Activated CD4-positive, CD25-positive, alpha-beta regulatory T cell (primary cell): ENCODE measurements around the gene FAM89B.
"Not testable (repeated sequence)": the region's sequence is repeated elsewhere in the genome, so short reads cannot be mapped to it uniquely, and the experiment has no call there.

Experiments
- DNase-seq, 4 experiments: peaks; one replicate each; lab custom pipeline; 2025; lab: John Stamatoyannopoulos, UW

FAM89B gene

GRCh38 chr11:65556470-65557279 lies 15.7 kb upstream of the FAM89B start:
- no peak for DNase-seq

DNA sequence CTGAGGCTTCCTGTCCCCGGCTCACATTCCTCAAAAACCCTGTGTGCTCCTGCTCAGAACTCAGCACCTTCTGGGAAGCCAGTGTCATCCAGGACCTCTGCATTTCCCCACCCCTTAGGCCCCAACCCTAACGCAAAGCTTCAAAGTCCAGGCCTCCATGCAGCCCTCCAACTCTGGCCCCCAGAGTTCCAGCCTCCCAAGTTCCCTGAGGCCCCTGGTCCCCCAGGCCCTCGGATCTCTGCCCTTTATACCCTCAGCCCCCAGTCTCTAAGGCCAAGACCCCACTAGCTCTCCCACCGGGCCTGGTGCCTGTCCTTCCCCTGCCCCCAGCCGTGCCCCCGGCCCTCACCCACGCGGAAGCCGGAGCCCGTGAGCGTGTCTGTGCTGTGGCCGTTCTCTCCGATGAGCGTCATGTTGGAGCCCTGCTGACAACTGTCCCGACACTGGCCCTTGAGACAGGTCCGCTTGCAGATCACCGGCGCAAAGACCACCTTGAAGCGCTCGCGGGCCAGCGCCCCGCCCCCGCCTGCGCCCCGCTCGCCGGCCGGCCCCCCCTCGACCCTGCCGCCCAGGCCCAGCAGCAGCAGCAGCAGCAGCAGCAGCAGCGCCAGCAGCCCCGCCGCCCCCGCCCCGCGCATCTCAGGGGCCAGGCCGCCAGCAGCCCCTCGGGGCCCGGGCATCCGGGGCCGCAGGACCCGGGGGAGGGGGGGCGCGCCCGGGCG lies 14.9 kb upstream of the FAM89B start:
- DNase-seq: no peak

DNA sequence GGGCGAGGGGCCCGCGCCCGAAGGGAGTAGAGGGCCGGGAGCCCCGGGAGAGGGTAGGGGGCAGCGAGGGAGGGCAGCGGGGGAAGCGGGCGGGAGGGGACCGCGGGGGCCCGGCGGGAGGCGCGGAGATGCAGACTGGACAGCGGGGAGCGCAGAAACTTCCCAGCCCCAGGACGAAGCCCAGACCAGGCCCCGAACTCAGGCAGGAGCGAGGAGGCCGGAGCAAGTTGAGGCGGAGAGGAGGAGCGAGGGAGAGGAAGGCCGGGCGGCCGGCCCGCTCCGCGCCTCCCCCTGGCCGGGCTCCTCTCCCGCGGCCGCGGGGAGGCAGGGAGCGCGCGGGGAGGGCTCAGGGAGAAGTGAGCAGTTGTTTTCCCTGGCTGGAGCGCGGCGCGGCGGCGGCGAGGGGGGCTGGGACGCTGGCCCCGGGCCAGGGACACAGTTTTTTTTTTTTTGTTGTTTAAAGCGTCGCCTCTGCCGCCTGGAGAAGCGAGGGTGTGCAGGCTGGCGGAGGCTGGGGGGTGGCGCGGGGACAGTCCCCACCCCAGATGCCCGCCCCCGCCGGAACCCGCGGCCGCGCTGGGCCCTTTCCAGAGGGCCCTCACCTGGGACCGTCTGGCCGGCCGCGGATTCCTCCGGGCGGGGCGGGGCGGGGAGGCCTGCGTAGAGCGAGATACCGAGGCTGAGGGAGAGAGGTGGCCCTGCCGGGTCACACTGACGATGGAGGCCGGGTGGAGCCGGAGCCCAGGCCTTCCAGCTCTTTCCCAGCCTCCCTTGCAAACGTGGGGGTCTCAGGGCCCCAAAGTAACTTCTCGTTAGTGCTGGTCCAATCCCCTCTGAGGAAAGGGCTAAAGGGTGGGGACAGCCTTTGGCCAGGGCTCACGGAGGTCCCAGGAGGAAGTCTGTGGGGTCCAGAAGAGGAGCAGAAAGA lies 14.1 kb upstream of the FAM89B start, which contains the start of gene LTBP3:
Gene LTBP3 (minus strand): TSS at position 358 of the 928 bp plus-strand sequence. CDS start 400 bp downstream, outside the sequence.
- DNase-seq: no peak

DNA sequence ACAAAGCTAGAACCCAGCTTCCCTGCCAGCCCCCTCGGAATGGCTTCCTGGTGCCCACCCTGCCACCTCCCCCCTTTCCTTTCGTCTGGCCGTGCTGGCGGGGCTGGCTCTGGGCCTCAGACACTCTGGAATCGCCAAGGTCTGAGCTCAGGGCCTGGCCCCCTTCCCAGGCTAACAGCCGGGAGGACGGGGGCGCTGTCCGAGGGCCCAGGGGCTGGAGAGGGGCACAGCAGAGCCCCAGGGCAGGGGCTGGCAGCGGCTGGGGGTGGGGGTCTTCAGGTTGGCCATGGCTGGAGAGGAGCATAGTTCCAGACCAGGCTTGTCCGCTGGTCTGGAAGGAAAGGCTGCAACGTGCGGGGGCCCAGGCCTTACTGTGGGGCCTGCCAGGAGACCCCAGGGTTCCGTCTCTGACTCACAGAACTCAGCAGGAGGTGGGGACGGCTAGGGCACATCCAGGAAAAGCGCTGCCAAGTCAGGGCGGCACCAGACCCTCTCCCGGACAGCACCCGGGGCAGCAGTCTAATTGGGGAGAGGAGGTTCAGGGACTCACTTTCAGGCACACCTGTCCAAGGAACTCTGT lies 13.3 kb upstream of the FAM89B start:
- no peak for DNase-seq

GRCh38 chr11:65559535-65559934 lies 12.8 kb upstream of the FAM89B start:
- no peak for DNase-seq

GRCh38 chr11:65559951-65560537 lies 12.3 kb upstream of the FAM89B start:
- DNase-seq: no peak

- no peak for DNase-seq
Observed at GRCh38 chr11:65560555-65561418, 11.6 kb upstream of the FAM89B start.

DNA sequence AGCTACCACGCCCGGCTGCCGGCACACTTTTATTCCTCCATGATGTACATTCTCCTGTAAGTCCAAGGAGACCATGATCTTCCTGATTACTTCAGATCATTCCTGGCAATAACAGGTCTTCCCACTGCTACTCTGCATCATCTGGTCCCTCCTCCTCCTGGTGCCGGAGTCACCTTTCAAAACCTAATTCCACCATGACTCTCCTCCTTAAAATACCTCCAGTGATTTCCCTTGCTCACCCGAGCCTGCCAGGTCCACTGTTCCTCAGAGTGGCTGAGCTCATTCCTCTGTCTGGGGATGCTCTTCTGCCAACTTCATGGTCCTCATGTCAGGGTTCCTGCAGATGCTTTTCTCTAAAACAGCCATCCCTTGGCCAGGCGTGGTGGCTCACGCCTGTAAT lies 10.3 kb upstream of the FAM89B start:
- DNase-seq: no peak

DNA sequence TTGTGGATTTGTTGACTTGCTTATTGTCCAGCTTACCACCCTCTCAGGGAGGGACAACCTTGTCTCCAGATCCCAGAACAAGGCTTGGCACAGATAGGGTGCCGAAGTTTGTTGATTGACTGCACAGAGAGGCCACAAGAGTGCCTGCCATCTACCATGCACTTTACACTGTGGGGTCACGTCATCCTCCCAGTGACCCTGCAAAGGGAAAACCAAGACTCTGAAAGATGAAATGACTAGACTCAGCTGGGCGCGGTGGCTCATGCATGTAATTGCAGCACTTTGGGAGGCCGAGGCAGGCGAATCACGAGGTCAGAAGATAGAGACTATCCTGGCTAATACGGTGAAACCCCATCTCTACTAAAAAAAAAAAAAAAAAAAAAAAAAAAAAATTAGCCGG lies 9.6 kb upstream of the FAM89B start:
- no peak for DNase-seq

DNA sequence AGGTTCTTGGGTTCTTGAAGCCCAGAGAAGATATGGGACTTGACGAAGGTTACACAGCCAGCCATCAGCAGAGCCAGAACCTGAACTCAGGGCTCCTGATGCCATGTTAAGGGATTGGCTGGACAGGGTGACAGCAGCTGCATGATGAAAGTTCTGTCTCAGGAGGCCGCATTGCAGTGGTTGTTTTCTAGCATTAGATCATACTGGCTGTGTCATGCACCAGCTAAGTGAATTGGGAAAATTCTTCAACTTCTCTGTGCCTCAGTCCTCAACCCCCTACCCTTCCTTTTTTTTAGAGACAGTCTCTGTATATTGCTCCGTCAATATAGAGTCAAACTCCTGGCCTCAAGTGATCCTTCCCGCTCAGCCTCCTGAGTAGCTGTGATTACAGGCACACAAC lies 8.7 kb upstream of the FAM89B start:
- DNase-seq: no peak

DNA sequence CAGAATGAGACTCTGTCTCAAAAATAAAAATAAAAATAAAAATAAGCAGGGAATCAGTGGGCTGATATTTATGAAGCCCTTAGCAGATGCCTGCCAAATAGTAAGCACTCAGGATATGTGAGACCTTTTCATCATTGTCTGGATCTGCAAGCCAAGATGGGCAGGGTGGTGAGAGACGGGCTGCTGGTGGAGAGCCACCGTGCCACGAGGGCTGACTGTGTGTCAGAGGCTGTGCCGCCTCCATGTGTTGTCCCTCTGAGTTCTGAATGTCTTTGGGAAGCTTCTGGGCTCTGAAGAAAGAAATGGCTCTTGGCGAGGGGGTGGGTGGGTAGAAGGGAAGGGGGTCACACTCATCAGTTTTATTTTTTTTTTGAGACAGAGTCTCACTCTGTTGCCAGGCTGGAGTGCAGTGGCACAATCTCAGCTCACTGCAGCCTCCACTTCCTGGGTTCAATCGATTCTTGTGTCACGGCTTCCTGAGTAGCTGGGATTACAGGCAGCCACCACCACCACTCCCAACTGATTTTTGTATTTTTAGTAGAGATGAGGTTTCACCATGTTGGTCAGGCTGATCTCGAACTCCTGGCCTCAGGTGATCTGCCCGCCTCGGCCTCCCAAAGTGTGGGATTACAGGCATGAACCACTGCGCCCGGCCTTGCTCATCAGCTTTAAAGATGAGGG lies 7.3 kb upstream of the FAM89B start:
- not testable (repeated sequence) for DNase-seq

- no peak for DNase-seq
Observed at GRCh38 chr11:65565624-65566453, 6.5 kb upstream of the FAM89B start.

DNA sequence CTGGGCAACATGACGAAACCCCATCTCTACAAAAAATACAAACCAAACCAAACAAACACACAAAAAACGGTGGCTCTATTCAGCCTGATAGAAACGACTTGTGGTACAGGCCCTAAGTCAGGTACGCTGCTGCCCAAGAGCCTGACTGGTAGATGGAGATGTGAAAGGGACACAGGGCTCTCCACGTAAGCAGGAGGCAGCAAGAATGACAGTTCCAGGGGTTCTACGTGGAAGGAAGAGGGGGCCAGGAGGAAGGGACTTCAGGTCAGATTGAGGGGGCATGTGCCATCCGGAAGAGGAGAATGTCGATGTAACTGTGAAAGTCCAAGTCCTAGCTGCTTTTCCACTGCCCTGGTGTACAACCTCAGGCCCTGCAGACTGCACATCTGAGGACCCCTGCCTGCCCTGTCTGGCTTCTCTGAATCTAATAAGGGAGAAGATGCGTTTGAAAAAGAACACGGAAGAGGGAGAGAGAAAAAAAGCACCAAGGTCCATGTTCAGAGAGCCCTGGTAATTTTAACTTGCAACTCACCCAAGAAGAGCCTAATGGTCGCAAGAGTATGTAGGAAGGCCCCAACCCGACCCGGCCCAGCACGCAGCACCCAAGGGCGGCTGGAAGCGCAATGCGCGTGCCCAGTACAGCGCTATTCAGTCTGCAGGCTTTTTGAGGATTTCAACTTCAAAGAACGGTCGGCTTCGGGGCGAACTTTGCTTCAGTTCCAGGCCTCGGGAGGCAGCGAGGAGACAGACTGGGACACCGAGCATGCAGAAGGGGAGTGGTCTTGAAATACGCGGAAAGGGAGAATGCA lies 3.0 kb upstream of the FAM89B start:
- DNase-seq: peak in 3 of 4 experiments; percentile 58 to 68 (median 62)

GRCh38 chr11:65569973-65570918 lies 2.1 kb upstream of the FAM89B start, which contains the start of gene ZNRD2:
Gene ZNRD2, plus strand, starts transcription at chr11:65570477. Its CDS starts 15 bp downstream, at chr11:65570492.
- peak; percentile 98 to 100 (median 98) for DNase-seq

DNA sequence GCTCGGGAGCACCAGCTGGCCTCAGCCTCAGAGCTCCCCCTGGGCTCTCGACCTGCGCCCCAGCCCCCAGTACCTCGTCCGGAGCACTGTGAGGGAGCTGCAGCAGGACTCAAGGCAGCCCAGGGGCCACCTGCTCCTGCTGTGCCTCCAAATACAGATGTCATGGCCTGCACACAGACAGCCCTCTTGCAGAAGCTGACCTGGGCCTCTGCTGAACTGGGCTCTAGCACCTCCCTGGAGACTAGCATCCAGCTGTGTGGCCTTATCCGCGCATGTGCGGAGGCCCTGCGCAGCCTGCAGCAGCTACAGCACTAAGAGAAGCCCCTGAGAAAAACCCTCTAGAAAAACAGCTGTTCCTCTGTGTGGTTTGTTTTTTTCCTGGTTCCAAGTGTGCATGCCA lies 918 bp upstream of the FAM89B start:
- DNase-seq: no peak

DNA sequence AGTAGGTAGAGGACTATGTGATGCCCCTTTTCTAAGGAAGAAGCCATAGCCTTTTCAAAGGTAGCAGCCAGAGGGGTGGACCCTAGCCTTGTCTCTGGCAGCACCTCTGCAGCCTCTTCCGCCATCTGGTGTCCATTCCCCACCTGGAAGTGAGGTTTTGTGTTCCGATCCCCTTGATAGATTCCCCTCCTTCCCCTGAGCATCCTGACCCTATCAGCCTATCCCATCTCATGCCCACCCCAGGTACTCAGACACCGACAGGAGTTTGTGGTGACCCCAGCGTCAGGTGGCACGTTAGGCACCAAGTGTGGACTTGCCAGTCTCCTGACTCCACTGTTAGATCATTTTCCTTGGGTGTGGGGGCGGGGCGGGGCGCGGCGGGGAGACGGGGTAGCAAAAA lies 398 bp upstream of the FAM89B start:
- no peak for DNase-seq
